Adrenal gland (tissue), 12 donors: ENCODE measurements around the gene LGALS3BP. TPM values are rescaled to one million over a fixed set of nuclear protein-coding genes. Genes with fewer than 3 reads are reported as not detected.

ENCODE experiments used
- DNase-seq, 7 donors: peaks; one replicate each; pipeline ENCODE4 v3.0.0-alpha.2; 2019 to 2020
- H3K27ac ChIP-seq, 5 donors: fragments of 200-600 bp; sonication (generic) in 4 of 5; 1 replicate in 3 of 5; 2 replicates in 2 of 5; pipeline versions ENCODE4 v1.5.1 to v1.8.0; 2016 to 2020; ENCODE audit warnings: mild to moderate bottlenecking in 1 of 5
- H3K27me3 ChIP-seq: fragments of 200-600 bp; 2 replicates; pipeline ENCODE4 v1.8.0; 2021
- H3K36me3 ChIP-seq, 2 donors: fragments of 200-600 bp; replicated peaks in 1 of 2; 1 replicate in 1 of 2; 2 replicates in 1 of 2; pipeline versions ENCODE4 v1.5.1 to v1.8.0; 2018 to 2022
- H3K4me1 ChIP-seq, 2 donors: fragments of 200-600 bp; replicated peaks in 1 of 2; 1 replicate in 1 of 2; 2 replicates in 1 of 2; pipeline versions ENCODE4 v1.5.1 to v1.8.0; 2018 to 2021
- H3K4me3 ChIP-seq, 4 donors: fragments of 200-600 bp; sonication (generic) in 3 of 4; one replicate each; pipeline ENCODE4 v1.5.1; 2016 to 2018
- H3K9me3 ChIP-seq, 3 donors: fragments of 200-600 bp; sonication (generic) in 1 of 3; replicated peaks in 1 of 3; 1 replicate in 2 of 3; 2 replicates in 1 of 3; pipeline versions ENCODE4 v1.5.1 to v1.8.0; 2016 to 2021
- POLR2A ChIP-seq, 2 donors: fragments of 450-650 bp; IDR thresholded peaks; one replicate each; pipeline ENCODE4 v1.6.1; 2017; ENCODE audit warnings: antibody characterized with exemption in 2 of 2, mild to moderate bottlenecking in 2 of 2, moderate library complexity in 1 of 2
- WGBS, 4 donors: extraction: QIAGEN DNeasy Blood & Tissue Kit in 2 of 4; methylation state at CpG; one replicate each; pipeline versions ENCODE4 v1.1.5 to v1.1.7; 2013 to 2017; 5-methylcytosine and 5-hydroxymethylcytosine counted together
- intact Hi-C, 2 donors: fragments of 100-400 bp; cut with DNase I; formaldehyde crosslinking; loops; one replicate each; pipeline versions ENCODE4 v1.14.1 to v1.15.0; 2022 to 2023
- polyA plus RNA-seq, 3 donors: library from polyadenylated mRNA; stranded (reverse); fragments of 200-250 nt in 2 of 3; fragments of 350-450 nt in 1 of 3; fragmentation: Illumina TruSeq in 1 of 3; extraction: RNeasy Lipid Tissue Mini Kit (QIAGEN cat#74804) in 1 of 3; gene quantifications; one replicate each; pipeline ENCODE4 v1.2.3, GENCODE V29; 2013 to 2014
- total RNA-seq, 9 donors: library from RNA; depleted of rRNA in 4 of 9; stranded (reverse); fragments of >200 nt in 4 of 9; fragments of 120-200 nt in 1 of 9; fragmentation: NEBNext Ultra II Directional in 1 of 9; extraction: Animal tissue kit (Norgen Biotek cat#: 25700) in 1 of 9; gene quantifications; one replicate each; pipeline versions ENCODE4 v1.1.0 to v1.2.4, GENCODE V29; 2013 to 2023
- TF ChIP-seq, protein P1 (sequence below), 6 experiments: fragments of 450-650 bp in 4 of 6; fragments of 200-600 bp in 2 of 6; sonication (generic) in 1 of 6; IDR thresholded peaks; 1 replicate in 5 of 6; 2 replicates in 1 of 6; pipeline versions ENCODE4 v1.5.1 to v1.8.0; 2016 to 2021; ENCODE audit warnings: antibody characterized with exemption in 6 of 6, mild to moderate bottlenecking in 2 of 6, moderate library complexity in 1 of 6
- donor health status: healthy with polysubstance abuse.
- donor health status: Bipolar disorder and iron deficiency.
- donor health status: DM: yes; HTN: yes; CAD: no.
- donor health status: DM: no; HTN: no; CAD: no.
- donor health status: DM: no; HTN: no; CAD: no.
- donor health status: DM: yes; HTN: yes; CAD: no.

The LGALS3BP gene
- total and polyA plus RNA-seq, 12 donors = 144 to 1,588 (median 726) TPM

DNA sequence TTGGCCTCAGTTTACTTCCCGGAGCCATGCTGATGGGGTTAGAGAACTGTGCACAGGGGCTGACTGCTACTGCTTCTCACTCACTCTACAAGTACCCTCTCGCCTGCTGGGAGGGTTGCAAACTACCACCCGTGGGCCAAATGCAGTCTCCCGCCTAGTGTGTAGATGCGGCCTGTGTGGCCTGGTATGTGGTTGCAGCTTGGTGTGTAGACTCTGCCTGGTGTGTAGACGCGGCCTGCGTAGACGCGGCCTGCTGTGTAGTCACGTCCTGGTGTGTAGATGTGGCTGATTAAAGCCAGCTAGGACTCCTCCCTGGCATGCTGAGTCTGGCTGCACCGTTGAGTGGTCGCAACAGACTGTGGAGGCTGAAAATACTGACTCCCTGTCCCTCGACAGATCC, 22.6 kb upstream of the LGALS3BP start:
- H3K9me3 ChIP-seq = no peaks in the 10 kb centered on the region
- H3K4me1 ChIP-seq = peaks cover 18 to 43% of the 10 kb centered on the region in 2 donors
- H3K4me3 ChIP-seq = no peak overlapping the region
- 89 to 96% (median 92%) methylated on average over 4 to 14 of the region's 14 CpGs for WGBS, 4 donors
- peak overlapping the region in 1 of 5 donors; percentile 22 for H3K27ac ChIP-seq
- no peaks in the 10 kb centered on the region for H3K27me3 ChIP-seq
- no peak for TF ChIP-seq POLR2A (IDR thresholded peaks at IDR 0.05)
- TF ChIP-seq, protein P1, sequence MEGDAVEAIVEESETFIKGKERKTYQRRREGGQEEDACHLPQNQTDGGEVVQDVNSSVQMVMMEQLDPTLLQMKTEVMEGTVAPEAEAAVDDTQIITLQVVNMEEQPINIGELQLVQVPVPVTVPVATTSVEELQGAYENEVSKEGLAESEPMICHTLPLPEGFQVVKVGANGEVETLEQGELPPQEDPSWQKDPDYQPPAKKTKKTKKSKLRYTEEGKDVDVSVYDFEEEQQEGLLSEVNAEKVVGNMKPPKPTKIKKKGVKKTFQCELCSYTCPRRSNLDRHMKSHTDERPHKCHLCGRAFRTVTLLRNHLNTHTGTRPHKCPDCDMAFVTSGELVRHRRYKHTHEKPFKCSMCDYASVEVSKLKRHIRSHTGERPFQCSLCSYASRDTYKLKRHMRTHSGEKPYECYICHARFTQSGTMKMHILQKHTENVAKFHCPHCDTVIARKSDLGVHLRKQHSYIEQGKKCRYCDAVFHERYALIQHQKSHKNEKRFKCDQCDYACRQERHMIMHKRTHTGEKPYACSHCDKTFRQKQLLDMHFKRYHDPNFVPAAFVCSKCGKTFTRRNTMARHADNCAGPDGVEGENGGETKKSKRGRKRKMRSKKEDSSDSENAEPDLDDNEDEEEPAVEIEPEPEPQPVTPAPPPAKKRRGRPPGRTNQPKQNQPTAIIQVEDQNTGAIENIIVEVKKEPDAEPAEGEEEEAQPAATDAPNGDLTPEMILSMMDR (IDR thresholded peaks at IDR 0.05) = no peak
- DNase-seq = peak in 2 of 7 donors; percentile 15 to 17
- H3K36me3 ChIP-seq = peaks cover 0 to 23% of the 10 kb centered on the region in 2 donors
- intact Hi-C loops = no loop called here

DNA sequence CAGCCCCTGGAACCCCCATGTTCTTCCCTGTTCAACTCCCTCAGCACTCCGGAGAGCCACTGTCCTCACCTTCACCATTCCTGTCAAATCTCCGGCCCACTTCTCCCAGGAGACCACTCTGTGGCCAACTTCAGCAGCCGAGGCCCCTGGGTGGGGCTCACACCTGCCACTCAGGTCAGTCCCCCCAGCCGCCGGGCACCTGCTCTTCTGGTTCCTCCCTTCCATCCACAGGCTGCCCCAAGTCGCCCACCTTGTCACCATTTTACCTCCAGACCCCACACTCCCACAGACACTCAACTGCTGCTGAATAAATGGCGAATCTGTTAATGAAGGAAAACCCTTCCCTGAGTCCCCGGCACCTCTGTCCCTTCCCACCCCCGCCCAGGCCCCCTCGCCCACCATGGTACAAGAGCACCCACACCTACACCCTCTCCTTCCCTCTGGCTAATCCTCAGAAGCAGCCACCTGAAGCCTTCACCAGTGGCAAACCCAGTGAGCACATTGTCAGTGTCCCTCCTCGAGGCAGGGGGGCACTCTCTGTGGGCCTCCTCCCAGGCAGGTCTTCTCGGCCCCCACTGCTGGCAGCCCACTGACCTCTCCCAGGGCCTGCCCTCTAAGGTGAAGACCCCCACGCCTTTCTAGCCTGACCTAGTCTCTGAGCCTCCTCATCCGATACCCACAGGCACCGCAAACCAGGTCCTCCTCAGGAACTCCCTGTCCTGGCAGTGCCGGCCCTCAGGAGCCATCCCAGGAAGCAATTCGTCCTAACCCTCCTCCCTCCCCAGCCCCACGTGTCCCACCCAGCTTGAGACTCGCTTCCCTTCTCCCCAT, 21.7 kb upstream of the LGALS3BP start:
- DNase-seq = peak in 4 of 7 donors; percentile 5 to 47 (median 18)
- intact Hi-C loops = no loop called here
- Histone ChIP-seq H3K4me3 (no peak overlapping the region), H3K36me3 (peaks cover 0 to 32% of the 10 kb centered on the region in 2 donors), H3K27me3 (no peaks in the 10 kb centered on the region), H3K27ac (peak overlapping the region in 1 of 5 donors; percentile 22), H3K4me1 (peaks cover 22 to 42% of the 10 kb centered on the region in 2 donors), H3K9me3 (no peaks in the 10 kb centered on the region)
- TF ChIP-seq POLR2A (IDR thresholded peaks at IDR 0.05) = no peak
- TF ChIP-seq, protein P1 (IDR thresholded peaks at IDR 0.05) = no peak
- 87 to 95% (median 89%) methylated on average over 16 to 19 of the region's 19 CpGs for WGBS, 4 donors

DNA sequence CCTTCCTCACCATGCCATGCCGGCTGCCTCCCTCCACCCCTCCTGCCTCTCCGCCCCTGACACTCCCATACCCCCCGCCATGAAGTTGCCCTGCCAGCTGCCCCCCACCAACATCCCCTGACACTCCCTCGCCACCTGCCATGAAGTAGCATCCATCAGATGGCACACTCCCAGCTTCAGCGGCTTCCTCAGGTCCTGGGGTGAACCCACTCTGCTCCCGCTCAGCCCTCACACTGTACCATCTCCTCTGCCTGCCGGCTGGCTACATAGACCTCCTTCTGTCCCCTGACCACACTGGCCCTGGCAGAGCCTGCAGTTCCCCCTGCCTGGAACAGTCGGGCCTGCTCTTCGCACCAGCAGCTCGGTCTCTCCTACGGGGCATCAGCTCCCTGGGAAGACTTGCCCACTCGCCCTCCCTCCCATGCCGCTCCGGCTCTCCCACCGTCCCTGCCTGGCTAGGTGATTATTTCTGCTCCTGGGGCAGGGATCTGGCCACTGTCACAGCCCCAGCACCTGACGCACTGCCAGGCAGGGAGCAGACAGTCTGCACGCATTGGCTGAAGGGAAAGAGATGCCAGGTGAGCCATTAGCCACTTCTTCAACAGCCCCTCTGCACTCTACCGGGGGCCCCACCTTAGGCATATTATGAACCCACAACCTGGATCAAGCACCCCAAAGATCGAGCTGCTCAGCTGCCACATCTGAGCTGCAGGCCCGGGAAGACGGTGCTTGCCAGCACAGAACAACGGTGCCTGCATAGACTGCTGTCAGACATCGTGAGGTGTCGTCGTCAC, 20.9 kb upstream of the LGALS3BP start:
- Histone ChIP-seq H3K4me1 (peaks cover 24 to 42% of the 10 kb centered on the region in 2 donors), H3K36me3 (peaks cover 0 to 40% of the 10 kb centered on the region in 2 donors), H3K27me3 (no peaks in the 10 kb centered on the region), H3K27ac (peak overlapping the region in 1 of 5 donors; percentile 6), H3K9me3 (no peaks in the 10 kb centered on the region), H3K4me3 (no peak overlapping the region)
- no peak for TF ChIP-seq POLR2A (IDR thresholded peaks at IDR 0.05)
- TF ChIP-seq, protein P1 (IDR thresholded peaks at IDR 0.05) = no peak
- 91 to 96% (median 94%) methylated on average over 21 to 25 of the region's 25 CpGs for WGBS, 4 donors
- intact Hi-C loops = no loop called here
- DNase-seq = peak in 4 of 7 donors; percentile 11 to 58 (median 19)

DNA sequence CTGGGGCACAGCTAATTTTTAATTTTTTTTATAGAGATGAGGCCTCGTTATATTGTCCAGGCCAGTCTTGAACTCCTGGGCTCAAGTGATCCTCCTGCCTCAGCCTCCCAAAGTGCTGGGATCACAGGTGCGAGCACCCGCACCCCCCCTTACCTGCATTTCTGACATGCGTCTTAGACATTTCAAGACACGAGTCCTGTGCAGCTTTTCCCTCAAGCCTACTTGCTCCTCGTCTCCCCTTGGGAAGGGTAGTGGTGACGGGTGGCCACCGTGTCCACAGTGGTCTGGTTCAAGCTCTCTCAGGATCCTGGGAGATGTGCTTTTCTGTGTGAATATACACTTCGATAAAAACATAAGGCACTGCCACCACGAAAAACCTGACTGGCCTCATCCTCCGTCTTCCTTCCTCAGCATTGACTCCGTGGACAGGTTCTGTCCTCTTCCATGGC, 20.2 kb upstream of the LGALS3BP start:
- intact Hi-C loops = no loop called here
- 94 to 97% (median 97%) methylated on average over 12 of the region's 12 CpGs for WGBS, 4 donors
- DNase-seq = peak in 2 of 7 donors; percentile 13 to 18

More for the DNA sequence above, 20.2 kb upstream of the LGALS3BP start:
- H3K27me3 ChIP-seq = no peaks in the 10 kb centered on the region
- TF ChIP-seq, protein P1 (IDR thresholded peaks at IDR 0.05) = no peak
- no peak for TF ChIP-seq POLR2A (IDR thresholded peaks at IDR 0.05)
- H3K36me3 ChIP-seq = peaks cover 0 to 40% of the 10 kb centered on the region in 2 donors
- no peaks in the 10 kb centered on the region for H3K9me3 ChIP-seq
- peaks cover 24 to 43% of the 10 kb centered on the region in 2 donors for H3K4me1 ChIP-seq
- peak overlapping the region in 1 of 5 donors; percentile 6 for H3K27ac ChIP-seq
- no peak overlapping the region for H3K4me3 ChIP-seq
